ENCODE data around the gene HNRNPA2B1.

Gene HNRNPA2B1

DNA sequence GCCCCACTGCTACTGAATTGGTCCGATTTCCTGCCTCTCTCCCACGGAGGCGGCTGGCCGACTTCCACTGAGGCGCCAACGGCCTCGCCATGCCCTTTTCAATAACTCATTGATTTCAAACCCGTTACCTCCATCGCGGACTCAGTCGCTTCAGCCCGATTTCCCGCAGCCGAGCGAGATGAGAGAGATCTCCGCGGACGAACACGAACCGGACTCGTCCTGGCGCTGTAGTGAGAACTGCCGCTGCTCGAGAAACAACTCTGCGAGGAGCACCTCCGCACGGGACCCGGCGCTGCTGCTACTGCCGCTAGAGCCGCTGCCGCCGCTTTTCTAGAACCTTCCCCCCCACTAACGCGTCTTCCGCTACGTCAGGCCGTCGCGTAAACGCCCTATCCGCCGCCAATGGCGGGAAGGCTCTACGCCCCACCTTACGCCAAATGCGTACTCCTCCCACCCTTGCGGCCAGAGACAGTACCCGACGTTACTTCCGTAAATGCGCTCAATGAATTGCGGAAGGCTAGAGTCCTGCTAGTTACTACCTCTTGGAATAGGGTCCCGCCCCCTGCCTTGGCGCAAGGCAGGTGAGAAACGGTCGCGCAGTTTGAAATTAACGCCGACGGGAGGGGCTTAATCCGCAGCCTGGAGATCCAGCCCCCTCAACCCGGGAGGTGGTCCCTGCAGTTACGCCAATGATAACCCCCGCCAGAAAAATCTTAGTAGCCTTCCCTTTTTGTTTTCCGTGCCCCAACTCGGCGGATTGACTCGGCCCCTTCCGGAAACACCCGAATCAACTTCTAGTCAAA lies at the start of gene HNRNPA2B1:
TSS of gene HNRNPA2B1 (minus strand) at position 303 of the 803 bp plus-strand sequence. CDS start at position 134, 169 bp downstream.
- peak; percentile 99 for DNase-seq
- in situ Hi-C loops (cut with HindIII; ENCODE audit: low pct_ligation_motif_present, low pct_unique_long_range_greater_than_20kb, low sequenced_read_pairs), result no loop called here

GRCh38 chr7:26250239-26250638 lies 49.7 kb upstream of the HNRNPA2B1 start:
- no peak for DNase-seq
- in situ Hi-C loops (cut with HindIII; ENCODE audit: low pct_ligation_motif_present, low pct_unique_long_range_greater_than_20kb, low sequenced_read_pairs), result no loop called here

GRCh38 chr7:26245150-26245549 lies 44.6 kb upstream of the HNRNPA2B1 start:
- in situ Hi-C loops (cut with HindIII; ENCODE audit: low pct_ligation_motif_present, low pct_unique_long_range_greater_than_20kb, low sequenced_read_pairs), result no loop called here

GRCh38 chr7:26238032-26238431 lies 37.5 kb upstream of the HNRNPA2B1 start:
- DNase-seq, result no peak
- in situ Hi-C loops (cut with HindIII; ENCODE audit: low pct_ligation_motif_present, low pct_unique_long_range_greater_than_20kb, low sequenced_read_pairs), result no loop called here

More at GRCh38 chr7:26245150-26245549, 44.6 kb upstream of the HNRNPA2B1 start:
- no peak for DNase-seq

DNA sequence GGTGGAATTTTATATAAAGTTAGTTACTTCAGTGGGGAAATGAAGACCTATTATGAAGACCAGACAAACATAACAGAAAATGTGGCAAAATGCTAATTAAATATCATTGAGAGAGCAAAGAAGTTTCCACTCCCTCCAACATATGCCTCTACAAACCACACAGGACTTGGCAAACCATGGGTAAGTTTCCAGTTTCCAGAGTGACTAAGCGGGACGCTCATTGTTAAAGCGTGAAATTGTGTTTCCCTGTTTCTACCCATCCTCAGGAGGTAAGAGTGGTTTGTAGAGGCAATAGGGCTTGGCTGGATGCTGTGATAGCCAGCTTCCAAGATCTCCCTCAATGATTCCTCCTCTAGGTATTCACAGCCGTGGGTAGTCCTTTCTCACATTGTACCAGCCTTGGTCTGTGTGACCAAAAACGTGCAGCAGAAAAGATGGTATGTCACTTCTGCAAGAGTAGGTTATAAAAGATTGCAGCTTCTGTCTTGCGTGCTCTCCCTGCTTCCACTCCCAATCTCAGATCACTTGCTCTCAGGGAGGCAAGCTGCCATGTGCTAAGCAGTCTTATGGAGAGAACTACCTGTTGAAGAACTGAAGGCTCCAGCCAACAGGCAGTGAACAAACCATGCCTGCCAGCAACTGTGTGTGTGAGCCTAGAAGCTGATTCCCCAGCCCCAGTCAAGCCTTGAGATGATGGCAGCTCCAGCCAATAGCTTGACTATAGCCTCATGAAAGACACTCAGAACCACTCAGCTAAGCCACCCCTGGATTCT lies 36.7 kb upstream of the HNRNPA2B1 start:
- in situ Hi-C loops (cut with HindIII; ENCODE audit: low pct_ligation_motif_present, low pct_unique_long_range_greater_than_20kb, low sequenced_read_pairs), result no loop called here
- no peak for DNase-seq

GRCh38 chr7:26233902-26234511 lies 33.5 kb upstream of the HNRNPA2B1 start:
- in situ Hi-C loops (cut with HindIII; ENCODE audit: low pct_ligation_motif_present, low pct_unique_long_range_greater_than_20kb, low sequenced_read_pairs), result no loop called here
- no peak for DNase-seq

GRCh38 chr7:26227987-26228386 lies 27.4 kb upstream of the HNRNPA2B1 start:
- in situ Hi-C loops (cut with HindIII; ENCODE audit: low pct_ligation_motif_present, low pct_unique_long_range_greater_than_20kb, low sequenced_read_pairs), result no loop called here

GRCh38 chr7:26224359-26224758 lies 23.8 kb upstream of the HNRNPA2B1 start:
- no peak for DNase-seq
- in situ Hi-C loops (cut with HindIII; ENCODE audit: low pct_ligation_motif_present, low pct_unique_long_range_greater_than_20kb, low sequenced_read_pairs), result no loop called here

More at GRCh38 chr7:26227987-26228386, 27.4 kb upstream of the HNRNPA2B1 start:
- no peak for DNase-seq

- in situ Hi-C loops (cut with HindIII; ENCODE audit: low pct_ligation_motif_present, low pct_unique_long_range_greater_than_20kb, low sequenced_read_pairs), result no loop called here
- no peak for DNase-seq
Measured at GRCh38 chr7:26216049-26216448, 15.5 kb upstream of the HNRNPA2B1 start.

GRCh38 chr7:26213807-26214515 lies 13.4 kb upstream of the HNRNPA2B1 start:
- in situ Hi-C loops (cut with HindIII; ENCODE audit: low pct_ligation_motif_present, low pct_unique_long_range_greater_than_20kb, low sequenced_read_pairs), result no loop called here
- no peak for DNase-seq

DNA sequence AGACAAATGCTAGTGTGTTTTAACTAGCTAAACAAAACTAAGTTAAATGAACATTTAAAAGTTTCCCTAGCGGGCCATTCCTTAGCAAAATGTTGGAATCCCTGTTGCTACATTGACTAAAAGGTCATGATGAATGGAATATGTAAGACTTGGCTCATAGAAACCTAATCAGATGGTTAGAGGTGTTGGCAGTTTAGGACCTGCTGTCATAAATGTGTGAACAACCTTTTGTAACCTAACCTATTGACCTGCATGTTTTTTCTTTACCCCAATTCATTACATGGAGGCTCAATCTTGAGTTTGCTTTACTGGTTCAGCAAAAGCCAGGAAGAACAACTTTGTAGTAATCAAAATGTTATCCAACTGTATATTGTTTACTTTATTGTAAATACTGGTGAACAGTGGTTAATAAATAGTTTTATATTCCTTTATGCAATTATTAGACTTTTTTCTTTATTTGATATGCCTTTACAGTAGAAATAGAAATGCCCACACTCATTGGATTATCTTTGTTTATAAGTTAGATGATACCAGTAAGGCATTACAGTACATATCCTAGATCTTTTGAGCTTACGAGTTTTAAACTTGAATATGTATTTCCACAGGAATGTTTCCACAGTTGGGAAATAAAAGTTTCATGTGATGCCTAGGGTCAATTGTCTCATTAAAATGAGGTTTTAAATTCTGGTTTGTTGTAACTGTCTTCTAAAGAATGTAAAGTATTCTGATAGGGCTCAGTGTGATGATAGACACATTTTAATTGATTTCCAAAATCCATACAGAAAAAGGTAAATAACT lies 12.6 kb upstream of the HNRNPA2B1 start:
- no peak for DNase-seq
- in situ Hi-C loops (cut with HindIII; ENCODE audit: low pct_ligation_motif_present, low pct_unique_long_range_greater_than_20kb, low sequenced_read_pairs), result no loop called here

GRCh38 chr7:26208040-26208439 lies 7.5 kb upstream of the HNRNPA2B1 start:
- no peak for DNase-seq
- in situ Hi-C loops (cut with HindIII; ENCODE audit: low pct_ligation_motif_present, low pct_unique_long_range_greater_than_20kb, low sequenced_read_pairs), result no loop called here

GRCh38 chr7:26203016-26203415 lies 2.5 kb upstream of the HNRNPA2B1 start:
- DNase-seq, result no peak
- in situ Hi-C loops (cut with HindIII; ENCODE audit: low pct_ligation_motif_present, low pct_unique_long_range_greater_than_20kb, low sequenced_read_pairs), result no loop called here

DNA sequence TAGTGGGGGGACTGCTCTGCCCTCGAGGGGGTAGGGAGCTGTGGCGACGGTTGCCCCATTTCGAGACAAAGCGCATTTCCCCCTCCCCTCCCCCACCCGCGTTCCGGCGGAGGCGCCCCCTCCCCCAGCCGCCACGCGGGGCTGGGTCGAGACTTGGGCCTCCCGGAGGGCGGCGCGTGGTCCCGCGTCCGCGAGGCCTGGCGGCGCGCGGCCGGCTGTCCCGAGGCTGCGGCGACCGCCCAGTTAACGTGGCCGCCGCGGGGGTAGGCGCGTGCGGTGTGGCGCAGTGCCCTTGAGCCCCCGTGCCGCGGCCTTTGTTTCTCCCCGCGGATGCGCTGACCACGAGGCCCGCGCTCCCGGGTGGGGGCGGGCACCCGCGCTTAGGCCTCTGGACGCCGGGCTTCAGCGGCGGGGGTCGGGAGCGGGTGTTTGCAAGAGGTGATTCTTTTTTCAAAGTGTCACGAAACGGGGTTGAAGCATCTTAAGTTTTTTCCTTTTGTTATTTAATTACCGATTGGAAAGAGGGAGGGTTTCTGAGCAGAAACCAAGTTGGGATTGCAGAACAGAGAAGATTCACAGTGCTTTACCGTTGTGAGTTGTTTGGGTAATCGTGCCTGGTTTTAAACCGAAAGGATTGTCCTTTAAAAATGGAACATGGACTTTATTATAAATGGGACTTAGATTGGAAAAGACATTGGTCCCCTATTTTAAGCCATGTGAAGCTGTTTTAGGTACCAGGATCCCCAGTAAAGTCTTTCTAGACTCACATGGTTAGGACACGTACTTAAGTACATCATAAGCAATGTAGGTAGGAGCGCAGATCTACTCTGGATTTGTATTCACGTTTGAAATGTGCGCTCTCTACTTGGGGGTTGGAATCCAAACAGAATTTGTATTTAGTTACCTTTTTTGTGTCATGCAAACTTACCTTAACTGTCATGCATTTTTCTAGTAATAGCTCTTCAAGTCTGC lies 1.8 kb upstream of the HNRNPA2B1 start:
- peak; percentile 60 for DNase-seq
- in situ Hi-C loops (cut with HindIII; ENCODE audit: low pct_ligation_motif_present, low pct_unique_long_range_greater_than_20kb, low sequenced_read_pairs), result no loop called here

DNA sequence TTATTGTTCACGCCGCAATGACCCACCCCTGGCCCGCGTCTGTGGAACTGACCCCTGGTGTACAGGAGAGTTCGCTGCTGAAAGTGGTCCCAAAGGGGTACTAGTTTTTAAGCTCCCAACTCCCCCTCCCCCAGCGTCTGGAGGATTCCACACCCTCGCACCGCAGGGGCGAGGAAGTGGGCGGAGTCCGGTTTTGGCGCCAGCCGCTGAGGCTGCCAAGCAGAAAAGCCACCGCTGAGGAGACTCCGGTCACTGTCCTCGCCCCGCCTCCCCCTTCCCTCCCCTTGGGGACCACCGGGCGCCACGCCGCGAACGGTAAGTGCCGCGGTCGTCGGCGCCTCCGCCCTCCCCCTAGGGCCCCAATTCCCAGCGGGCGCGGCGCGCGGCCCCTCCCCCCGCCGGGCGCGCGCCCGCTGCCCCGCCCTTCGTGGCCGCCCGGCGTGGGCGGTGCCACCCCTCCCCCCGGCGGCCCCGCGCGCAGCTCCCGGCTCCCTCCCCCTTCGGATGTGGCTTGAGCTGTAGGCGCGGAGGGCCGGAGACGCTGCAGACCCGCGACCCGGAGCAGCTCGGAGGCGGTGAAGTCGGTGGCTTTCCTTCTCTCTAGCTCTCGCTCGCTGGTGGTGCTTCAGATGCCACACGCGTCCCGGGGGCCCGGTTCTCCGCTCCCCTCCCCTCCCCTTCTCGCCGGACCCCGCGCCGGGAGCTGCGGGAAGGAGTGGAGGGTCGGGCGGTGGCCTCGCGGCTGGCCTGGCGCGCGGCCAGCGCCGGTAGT lies 887 bp upstream of the HNRNPA2B1 start, which contains the start of gene CBX3:
TSS of gene CBX3 (plus strand) at position 499 of the 772 bp plus-strand sequence. CDS start 1,254 bp downstream, outside the sequence.
- DNase-seq, result peak; percentile 92
- in situ Hi-C loops (cut with HindIII; ENCODE audit: low pct_ligation_motif_present, low pct_unique_long_range_greater_than_20kb, low sequenced_read_pairs), result no loop called here

- in situ Hi-C loops (cut with HindIII; ENCODE audit: low pct_ligation_motif_present, low pct_unique_long_range_greater_than_20kb, low sequenced_read_pairs), result no loop called here
- peak; percentile 63 for DNase-seq
Measured at GRCh38 chr7:26200038-26200443, 505 bp downstream of the HNRNPA2B1 start.
